GM21360 (cell line): Measurements from ENCODE around the gene SIRPA.

Source experiments
- ATAC-seq: cut with Tn5 transposase; IDR thresholded peaks from one replicate; pipeline ENCODE4 v1.9.1; 2021; ENCODE audit warnings: mild to moderate bottlenecking, moderate library complexity; ENCODE audit not compliant: unreplicated experiment

The SIRPA gene

GRCh38 chr20:1975291-1975690 is 80.1 kb downstream of the SIRPA start:
- no peak for ATAC-seq

- no peak for ATAC-seq
Observed at GRCh38 chr20:1979106-1979778, 84.0 kb downstream of the SIRPA start.

GRCh38 chr20:1982686-1983085 is 87.5 kb downstream of the SIRPA start:
- no peak for ATAC-seq

GRCh38 chr20:1983301-1983700 is 88.1 kb downstream of the SIRPA start:
- ATAC-seq = no peak

GRCh38 chr20:1987826-1988225 is 92.6 kb downstream of the SIRPA start:
- ATAC-seq = no peak
